Inflammatory macrophage treated with lipopolysaccharide for 4 hours (primary cell): Measurements from ENCODE around the gene SLC16A1.
"Not testable (repeated sequence)": the region's sequence is repeated elsewhere in the genome, so short reads cannot be mapped to it uniquely, and the experiment has no call there.

Experiments
- DNase-seq: peaks from one replicate; pipeline ENCODE4 v3.0.0-alpha.2; 2020

The SLC16A1 gene

GRCh38 chr1:112955773-112956543, at the start of gene SLC16A1:
Gene SLC16A1, minus strand, starts transcription at chr1:112956196. Its CDS starts 26,888 bp downstream, at chr1:112929308.
- peak; percentile 92 for DNase-seq

- DNase-seq: no peak
Measured at GRCh38 chr1:113003751-113004690, 48.0 kb upstream of the SLC16A1 start.

GRCh38 chr1:113002297-113002696, 46.3 kb upstream of the SLC16A1 start:
- no peak for DNase-seq

GRCh38 chr1:112998592-112999235, 42.7 kb upstream of the SLC16A1 start:
- no peak for DNase-seq

- no peak for DNase-seq
Measured at GRCh38 chr1:112997781-112998180, 41.8 kb upstream of the SLC16A1 start.

GRCh38 chr1:112995890-112996289, 39.9 kb upstream of the SLC16A1 start:
- no peak for DNase-seq

GRCh38 chr1:112995021-112995420, 39.0 kb upstream of the SLC16A1 start:
- not testable (repeated sequence) for DNase-seq

- no peak for DNase-seq
Measured at GRCh38 chr1:112992780-112993179, 36.8 kb upstream of the SLC16A1 start.

- peak; percentile 69 for DNase-seq
Measured at GRCh38 chr1:112991402-112992120, 35.6 kb upstream of the SLC16A1 start.

- DNase-seq: no peak
Measured at GRCh38 chr1:112990271-112990670, 34.3 kb upstream of the SLC16A1 start.

GRCh38 chr1:112988367-112988766, 32.4 kb upstream of the SLC16A1 start:
- DNase-seq: no peak

GRCh38 chr1:112985123-112985522, 29.1 kb upstream of the SLC16A1 start:
- no peak for DNase-seq

GRCh38 chr1:112983537-112984131, 27.6 kb upstream of the SLC16A1 start:
- DNase-seq: peak; percentile 50

GRCh38 chr1:112982853-112983536, 27.0 kb upstream of the SLC16A1 start:
- peak; percentile 71 for DNase-seq

GRCh38 chr1:112982328-112982727, 26.3 kb upstream of the SLC16A1 start:
- no peak for DNase-seq

- DNase-seq: not testable (repeated sequence)
Measured at GRCh38 chr1:112981834-112982233, 25.8 kb upstream of the SLC16A1 start.

GRCh38 chr1:112981426-112981825, 25.4 kb upstream of the SLC16A1 start:
- DNase-seq: peak; percentile 68

GRCh38 chr1:112975336-112975735, 19.3 kb upstream of the SLC16A1 start:
- no peak for DNase-seq

GRCh38 chr1:112974646-112975045, 18.6 kb upstream of the SLC16A1 start:
- DNase-seq: no peak

GRCh38 chr1:112973788-112974187, 17.8 kb upstream of the SLC16A1 start:
- DNase-seq: no peak

GRCh38 chr1:112971006-112971405, 15.0 kb upstream of the SLC16A1 start:
- DNase-seq: no peak

GRCh38 chr1:112964347-112964746, 8.4 kb upstream of the SLC16A1 start:
- no peak for DNase-seq
